H54 (cell line): Measurements from ENCODE around the gene EFEMP1.

Source experiments
- DNase-seq: peaks from one replicate; pipeline ENCODE4 v3.0.0; 2011; ENCODE audit warnings: low spot score, mixed read lengths; ENCODE audit not compliant: insufficient read length
- FAIRE-seq: peaks from 3 replicates; lab custom pipeline; 2011; peaks lifted over from hg19 to GRCh38; lab: Jason Lieb, UNC
- POLR2A ChIP-seq: IDR thresholded peaks from 2 replicates; pipeline ENCODE4 v1.6.1; 2011; ENCODE audit warnings: low read depth, mild to moderate bottlenecking, low read length

Gene EFEMP1, protein sequence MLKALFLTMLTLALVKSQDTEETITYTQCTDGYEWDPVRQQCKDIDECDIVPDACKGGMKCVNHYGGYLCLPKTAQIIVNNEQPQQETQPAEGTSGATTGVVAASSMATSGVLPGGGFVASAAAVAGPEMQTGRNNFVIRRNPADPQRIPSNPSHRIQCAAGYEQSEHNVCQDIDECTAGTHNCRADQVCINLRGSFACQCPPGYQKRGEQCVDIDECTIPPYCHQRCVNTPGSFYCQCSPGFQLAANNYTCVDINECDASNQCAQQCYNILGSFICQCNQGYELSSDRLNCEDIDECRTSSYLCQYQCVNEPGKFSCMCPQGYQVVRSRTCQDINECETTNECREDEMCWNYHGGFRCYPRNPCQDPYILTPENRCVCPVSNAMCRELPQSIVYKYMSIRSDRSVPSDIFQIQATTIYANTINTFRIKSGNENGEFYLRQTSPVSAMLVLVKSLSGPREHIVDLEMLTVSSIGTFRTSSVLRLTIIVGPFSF

DNA sequence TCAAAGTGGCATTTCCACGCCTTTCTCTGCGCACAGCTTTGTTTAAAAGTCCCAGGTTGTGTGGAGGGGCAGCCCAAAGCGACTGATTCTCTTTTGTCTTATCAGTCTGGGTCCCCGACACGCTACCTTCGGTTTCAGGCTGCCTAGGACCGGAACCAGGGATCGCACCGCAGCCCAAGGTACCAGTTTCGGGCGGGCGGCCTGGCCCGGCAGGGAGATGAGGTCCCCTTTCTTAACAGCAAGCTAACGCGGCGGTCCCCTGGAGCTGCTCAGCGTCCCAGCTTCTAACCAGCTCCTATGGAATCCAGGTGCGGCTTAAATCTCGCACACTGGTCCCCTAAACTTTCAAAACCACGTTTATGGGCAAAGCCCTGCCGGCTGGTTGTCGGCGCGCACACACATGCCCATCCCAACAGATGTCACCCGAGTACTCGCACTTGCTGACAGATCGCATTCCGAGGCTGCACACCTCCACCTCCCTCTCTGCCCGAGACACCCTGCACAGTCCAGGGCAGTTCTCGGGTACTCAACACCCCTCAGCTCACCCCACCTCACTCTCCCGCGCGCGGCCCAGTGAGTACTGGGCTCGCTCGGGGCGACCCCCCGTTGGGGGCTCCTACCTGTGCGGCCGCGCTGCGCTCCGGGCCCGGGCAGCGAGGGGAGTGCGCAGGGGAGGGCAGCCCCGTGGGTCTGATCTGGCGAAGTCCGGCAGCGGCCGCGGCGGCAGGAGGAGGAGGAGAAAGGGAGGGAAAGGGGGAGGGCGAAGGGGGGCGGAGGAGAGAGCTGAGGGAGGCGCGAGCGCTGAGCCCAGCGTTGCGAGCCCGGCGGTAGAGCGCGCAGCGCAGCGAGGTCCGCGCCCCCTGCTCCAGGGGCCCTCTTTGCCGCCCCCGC is at the start of gene EFEMP1:
Gene EFEMP1 (minus strand): TSS at position 692 of the 891 bp plus-strand sequence. CDS start 1,342 bp downstream, outside the sequence.
- DNase-seq: peak; percentile 30
- no peak for FAIRE-seq
- TF ChIP-seq POLR2A: 0 out of 2 replicates have a peak, but pooled peaks have one; percentile 33

DNA sequence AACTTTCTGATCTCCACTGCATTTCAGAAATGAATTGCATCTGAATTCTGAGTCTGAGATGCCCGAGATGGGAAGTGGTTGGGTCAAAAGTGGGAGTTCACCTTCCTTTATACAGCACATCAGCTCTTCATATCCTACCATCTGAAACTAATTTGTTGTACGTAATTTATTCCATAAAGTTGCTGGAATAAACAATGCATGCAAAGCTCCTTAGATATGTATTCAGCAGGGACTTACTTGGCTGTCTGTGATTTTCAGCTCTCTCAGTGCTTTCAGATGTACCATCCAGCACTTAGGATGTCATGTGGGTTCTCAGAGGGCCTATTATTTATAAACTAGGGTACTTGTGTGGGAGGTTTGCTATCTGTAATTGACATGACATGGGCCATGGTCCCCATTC is 46.9 kb upstream of the EFEMP1 start:
- no peak for DNase-seq
- no peak for TF ChIP-seq POLR2A
- FAIRE-seq: no peak

DNA sequence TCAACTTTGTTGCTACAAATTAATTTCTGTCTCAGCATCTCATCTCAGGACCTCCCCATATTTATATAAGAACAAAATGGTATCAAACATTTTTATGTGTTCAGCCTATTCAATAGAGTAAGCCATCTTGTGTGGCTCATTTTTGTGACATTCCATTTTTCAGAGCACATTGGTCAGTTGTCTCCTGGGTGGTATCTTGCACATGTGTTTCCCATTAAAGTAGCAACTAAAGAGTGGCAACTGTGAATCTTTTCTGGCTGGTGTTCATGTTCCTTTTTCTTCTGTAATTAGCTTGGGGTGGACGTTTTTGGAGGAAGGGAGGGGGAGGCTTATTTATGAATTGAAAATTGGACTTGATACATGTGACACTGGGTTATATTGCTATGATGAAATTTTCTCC is 45.4 kb upstream of the EFEMP1 start:
- FAIRE-seq (no peak), DNase-seq (no peak)
- TF ChIP-seq POLR2A: no peak

DNA sequence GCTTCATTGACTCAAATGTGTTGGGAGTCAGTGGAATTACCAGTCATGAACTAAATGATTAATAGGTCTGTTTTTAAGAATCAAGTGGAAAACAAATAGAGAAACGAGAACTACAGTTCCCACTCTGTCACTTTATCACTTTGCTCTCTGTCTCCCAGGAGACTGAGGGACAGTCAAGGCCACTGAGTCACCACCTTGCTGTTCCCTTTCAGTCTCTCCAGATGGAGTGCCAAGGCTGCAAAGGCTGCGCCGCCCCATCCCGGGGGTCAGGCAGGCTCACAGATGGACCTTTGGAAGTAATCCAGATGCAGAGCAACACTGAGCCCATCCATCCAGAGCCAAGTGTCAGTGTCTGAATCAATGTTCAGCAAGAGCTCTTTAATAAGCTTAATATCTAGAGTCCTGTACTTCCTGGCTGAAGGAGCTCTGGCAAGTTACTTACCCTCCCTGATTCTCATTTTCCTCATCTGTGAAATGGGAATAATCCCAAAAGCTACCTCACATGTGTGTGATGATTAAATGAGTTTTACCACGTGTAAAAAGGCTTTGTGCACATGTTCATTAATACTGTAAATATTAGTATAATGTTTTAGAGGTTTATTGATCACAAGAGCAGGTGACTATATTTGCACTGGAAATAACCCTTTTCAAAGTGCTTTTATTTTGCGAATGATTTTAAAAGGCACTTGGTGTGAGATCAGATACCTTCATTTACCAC is 43.0 kb upstream of the EFEMP1 start:
- FAIRE-seq: no peak
- no peak for TF ChIP-seq POLR2A
- DNase-seq: no peak

DNA sequence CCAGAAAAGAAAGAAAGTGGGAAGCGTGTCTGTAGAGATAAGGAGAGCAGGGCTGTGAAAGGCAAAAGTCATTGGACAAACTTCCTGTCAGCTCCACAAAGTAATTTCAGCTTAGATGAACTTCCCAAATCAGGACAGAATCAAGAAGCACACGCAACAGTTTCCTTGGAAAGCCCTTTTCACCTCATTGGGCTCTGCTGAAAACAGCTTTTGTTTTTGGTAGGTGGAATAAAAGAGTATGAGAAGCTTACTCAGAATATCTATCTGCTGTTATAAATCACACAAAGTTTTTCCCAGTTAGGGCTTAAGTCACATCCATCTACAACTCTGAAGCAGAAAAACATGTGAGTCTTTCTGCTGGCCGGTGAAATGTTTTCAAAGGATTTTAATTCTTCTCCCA is 42.4 kb upstream of the EFEMP1 start:
- no peak for DNase-seq
- FAIRE-seq: no peak
- no peak for TF ChIP-seq POLR2A

DNA sequence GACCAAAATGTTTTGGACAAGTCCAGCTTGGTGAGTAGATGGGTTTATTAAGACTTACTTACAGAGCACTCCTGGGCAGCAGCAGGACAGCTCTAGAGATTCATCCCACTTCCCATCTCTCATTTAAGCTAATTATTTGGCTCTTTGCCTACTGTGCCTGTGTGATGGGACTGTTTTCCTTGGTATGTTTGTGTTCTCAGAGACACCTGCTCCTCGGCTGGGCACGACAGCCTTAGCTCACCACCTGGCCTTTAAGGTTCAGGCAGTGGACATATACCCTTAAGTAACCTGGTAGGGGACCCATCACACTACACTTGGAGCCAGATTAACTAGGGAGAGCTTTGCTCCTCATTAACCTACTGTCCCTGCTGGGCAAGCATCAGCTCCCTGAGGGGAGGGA is 41.7 kb upstream of the EFEMP1 start:
- no peak for TF ChIP-seq POLR2A
- FAIRE-seq (no peak), DNase-seq (no peak)

DNA sequence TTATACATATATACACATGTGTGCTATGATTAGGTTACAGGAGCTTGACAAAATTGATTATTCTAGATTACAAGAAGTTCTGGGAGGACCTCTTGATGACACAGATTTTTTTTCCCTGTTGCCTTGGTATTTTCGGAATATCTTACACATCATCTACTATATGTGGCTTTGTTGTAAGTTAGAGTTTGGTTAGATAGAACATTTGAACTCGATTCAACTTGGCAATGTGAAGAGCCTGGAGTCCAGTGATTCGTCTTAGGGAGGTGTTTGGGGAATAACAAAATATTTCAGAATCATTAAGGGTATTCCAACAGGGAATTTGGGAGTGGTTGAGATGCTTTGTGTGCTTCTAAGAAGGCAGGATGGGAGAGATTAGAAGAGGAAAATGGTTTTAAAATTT is 39.3 kb upstream of the EFEMP1 start:
- FAIRE-seq (no peak), DNase-seq (no peak)
- no peak for TF ChIP-seq POLR2A

DNA sequence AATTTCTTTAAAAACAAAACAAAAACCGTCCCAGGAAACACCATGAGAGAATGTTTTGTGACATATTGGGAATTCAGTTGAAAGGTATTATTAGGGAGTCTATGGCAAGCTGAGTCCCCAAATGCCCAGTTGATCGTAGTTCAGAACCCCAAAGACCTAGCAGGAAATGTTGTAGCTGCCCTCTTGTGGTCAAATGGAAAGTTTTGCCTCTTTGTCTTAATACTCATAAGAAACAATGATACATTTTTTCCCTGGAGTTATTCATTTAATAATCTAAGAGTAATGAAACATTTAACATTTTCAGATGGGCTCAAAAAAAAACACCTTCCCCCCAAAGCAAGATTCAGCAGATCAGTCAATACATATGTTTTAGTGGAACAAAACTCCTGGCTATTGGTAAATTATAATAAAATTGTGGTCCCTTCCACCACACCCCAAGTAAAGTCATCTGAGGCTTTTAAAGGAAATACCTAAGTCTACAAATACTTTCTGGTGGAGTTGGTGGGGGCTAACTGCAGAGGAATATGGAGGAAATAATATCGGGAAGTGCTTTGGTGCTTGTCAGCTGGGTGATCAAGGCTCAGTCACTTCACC is 37.8 kb upstream of the EFEMP1 start:
- no peak for DNase-seq
- peak; percentile 65 for FAIRE-seq
- TF ChIP-seq POLR2A: no peak

DNA sequence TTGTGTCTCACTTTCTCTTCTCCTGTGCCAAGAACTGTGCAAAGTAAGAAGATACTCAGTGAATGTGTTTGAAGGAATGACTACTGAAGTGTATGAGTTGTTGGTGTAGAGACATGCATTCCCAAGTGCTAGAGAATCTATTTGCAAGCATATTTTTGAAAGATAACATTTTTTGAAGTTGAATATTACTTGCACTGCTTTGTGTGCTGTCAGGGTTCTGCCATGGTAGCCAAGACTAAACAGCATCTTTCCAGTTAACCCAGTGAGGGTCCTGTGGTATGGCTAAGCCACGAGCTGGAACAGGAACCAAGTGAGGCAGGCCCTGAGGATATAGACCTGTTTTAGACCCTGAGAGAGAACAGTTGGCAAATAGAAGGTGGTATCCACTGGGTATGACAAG is 35.2 kb upstream of the EFEMP1 start:
- TF ChIP-seq POLR2A: no peak
- FAIRE-seq (no peak), DNase-seq (no peak)

DNA sequence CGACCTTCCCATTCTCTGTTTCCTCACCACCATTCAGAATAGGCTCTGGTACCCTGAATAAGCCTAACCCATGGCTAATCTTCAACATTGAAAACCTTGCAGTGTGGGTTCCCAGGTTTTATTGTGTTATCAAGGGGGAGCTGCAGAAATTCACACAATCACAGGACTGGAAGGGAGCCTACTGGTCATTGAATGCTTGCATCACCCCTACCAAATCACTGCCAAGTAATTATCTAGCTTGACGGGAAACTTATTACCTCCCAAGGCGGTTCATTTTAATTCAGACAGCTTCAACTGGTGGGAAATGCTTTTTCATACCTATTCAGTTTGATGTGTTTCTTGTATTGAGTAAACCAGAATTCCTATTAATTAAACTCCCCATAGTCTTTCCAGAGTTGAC is 33.6 kb upstream of the EFEMP1 start:
- FAIRE-seq (no peak), DNase-seq (no peak)
- no peak for TF ChIP-seq POLR2A

DNA sequence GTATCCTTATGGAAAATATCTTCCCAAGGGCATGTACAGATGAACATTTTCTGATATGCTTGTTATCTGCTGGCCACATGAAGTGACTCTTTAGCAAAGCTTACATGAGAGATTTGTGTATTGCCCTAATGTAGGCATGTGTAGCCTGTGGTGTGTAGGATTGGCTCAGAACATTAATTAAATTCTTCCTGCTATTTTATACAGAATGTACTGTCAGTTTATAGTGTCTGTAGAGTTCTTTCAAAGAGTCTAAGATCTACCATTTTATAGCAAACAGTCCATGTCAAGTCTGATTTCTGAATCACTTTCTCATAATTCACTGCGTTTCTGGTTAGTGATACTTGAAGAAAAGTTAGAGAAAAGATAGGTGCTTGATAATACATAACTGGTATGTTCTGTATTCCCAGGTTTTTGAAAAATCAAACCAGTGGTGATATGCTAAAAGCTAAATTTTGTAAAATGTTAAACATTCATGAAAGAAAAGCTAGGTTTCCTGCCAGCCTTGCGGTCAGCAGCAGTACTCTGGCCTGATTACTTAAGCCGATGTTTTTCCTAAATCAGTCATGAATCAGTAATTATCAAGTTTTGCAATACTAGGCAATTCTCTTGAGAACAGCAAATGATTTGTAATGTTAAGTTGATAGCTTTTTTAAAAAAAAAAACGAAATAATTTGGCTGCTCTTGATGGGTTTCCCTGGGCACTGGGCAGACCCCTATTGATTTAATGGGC is 30.9 kb upstream of the EFEMP1 start:
- DNase-seq (no peak), FAIRE-seq (no peak)
- TF ChIP-seq POLR2A: no peak

DNA sequence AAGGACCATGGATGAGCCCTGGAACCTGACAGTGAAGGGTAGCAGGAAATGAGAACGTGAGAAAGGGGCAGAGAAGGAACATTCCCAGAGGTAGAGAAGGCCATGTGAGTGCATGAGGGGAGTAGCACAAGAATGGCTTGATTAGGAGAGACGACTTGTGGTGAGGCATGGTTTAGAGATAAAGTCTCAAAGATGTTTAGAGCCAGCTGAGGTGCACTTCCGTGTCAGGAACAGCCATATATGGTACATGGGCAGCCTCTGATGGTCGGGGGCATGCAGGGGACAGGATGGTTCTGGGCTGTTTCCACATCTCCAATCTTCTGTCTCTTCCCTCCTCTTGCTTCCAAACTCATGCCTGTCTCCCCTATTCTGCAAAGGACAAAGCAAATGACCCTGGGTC is 28.8 kb upstream of the EFEMP1 start:
- DNase-seq (no peak), FAIRE-seq (no peak)
- no peak for TF ChIP-seq POLR2A
